ENCODE results near the gene KIF13A.
"Not testable (repeated sequence)": the region's sequence is repeated elsewhere in the genome, so short reads cannot be mapped to it uniquely, and the experiment has no call there.

Gene KIF13A

GRCh38 chr6:17987447-17987696 lies at the start of gene KIF13A:
TSS of gene KIF13A (minus strand) at chr6:17987635. CDS start at chr6:17987463, 172 bp downstream.
- no peak for DNase-seq

DNA sequence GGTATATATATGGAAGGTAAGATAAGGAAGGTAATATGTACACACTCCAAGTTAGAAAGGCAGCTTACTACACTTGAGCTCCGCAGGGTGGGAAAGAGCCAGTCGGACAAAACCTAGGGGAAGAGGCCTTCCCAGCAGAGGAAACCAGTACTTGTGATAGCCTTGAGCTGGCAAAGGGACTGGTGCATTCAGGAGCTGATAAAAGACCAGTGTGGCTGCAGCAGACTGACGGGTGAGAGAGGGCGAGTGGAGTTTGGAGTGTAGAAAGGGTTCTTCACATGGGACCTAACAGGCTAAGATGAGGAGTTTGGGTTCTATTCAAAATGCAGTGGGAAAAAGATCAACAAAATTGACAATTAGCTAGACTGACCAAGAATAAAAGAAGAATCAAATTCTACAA lies 49.3 kb upstream of the KIF13A start:
- DNase-seq, result no peak

DNA sequence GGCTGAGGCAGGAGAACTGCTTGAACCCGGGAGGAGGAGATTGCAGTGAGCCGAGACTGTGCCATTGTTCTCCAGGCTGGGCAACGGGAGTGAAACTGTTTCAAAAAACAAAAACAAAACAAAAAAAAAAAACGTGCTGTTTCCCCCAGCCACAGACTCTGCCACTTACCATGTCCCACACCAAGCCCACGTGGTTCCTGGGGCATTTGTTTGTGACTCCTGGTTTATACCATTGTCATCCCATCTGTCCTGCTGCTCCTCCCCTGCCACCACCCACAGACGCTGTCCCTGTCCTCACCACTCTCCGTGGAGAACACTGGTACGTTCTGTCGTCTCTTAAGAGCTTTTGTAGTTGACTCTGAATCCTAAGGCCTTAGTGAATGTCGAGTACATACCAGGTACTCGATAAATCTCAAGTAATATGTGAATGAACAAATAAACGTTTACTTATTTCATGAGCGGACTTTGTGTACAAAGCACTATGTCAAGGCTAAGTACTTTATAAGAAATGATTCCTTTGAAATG lies 48.0 kb upstream of the KIF13A start:
- no peak for DNase-seq

GRCh38 chr6:18034798-18035202 lies 47.4 kb upstream of the KIF13A start:
- no peak for DNase-seq

DNA sequence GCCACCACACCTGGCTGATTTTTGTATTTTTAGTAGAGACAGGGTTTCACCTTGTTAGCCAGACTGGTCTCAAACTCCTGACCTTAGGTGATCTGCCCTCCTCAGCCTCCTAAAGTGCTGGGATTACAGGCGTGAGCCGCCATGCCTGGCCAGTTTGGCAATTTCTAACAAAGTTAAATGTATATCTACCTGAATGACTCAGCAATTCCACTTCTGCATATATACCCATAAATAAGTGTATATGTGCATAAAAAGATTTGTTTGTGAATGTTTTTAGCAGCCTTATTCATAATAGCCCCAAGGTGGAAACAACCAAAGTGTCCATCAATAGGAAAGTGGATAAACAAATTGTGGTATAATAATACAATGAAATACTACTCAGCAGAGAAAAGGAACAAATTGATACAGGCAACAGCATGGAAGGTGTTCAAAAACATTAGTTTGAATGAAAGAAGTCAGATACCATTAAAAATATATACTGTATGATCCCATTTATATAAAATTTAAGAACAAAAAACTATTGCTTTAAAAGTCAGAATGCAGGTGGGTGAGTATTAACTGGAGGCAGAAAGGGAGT lies 44.3 kb upstream of the KIF13A start:
- DNase-seq, result no peak

DNA sequence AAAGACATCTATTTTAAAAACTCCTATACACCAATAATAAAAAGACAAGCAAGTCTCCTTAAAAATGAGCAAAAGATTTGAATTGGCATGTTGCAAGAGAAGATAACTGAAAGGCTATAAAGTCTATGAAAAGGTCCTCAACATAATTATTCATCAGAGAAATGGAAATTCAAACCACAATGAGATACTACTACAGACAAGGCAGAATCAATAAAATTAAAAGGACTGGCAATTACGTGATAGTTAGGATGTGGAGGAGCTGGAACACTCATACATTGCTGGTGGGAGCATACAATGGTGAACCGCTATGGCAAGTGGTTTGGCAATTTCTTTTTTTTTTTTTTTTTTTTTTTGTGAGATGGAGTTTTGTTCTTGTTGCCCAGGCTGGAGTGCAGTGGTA lies 43.8 kb upstream of the KIF13A start:
- DNase-seq, result no peak

DNA sequence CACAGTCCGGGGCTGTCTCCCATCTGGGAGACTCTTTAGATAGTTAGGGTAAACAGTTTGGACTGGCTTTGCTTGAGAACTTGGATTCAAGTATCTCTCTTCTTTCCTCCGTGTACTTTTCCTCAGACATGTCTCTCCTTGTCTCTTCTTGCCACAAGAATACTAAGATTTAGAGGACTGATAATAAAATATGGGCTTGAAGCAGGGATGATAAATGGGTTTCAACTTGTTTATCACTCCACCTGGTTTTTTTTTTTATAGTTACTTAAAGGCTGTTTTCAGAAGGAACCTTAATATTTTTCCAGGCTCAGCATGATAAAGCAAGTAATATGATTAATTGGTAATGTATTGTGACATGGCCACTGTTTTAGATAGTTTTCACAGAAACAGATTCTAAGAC lies 40.9 kb upstream of the KIF13A start:
- DNase-seq, result no peak

DNA sequence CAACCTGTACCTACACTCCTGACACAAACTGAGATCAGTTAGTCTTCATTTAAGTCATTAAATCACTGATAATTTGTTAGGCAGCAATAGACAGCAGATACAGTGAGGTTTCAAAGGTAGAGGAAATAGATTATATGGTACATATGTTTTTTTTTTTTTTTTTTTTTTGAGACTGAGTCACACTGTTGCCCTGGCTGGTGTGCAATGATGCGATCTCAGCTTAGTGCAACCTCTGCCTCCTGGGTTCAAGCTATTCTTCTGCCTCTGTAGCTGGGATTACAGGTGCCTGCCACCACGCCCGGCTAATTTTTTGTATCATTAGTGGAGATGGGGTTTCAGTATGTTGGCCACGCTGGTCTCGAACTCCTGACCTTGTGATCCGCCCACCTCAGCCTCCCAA lies 38.2 kb upstream of the KIF13A start:
- no peak for DNase-seq

GRCh38 chr6:18024876-18025275 lies 37.4 kb upstream of the KIF13A start:
- no peak for DNase-seq

DNA sequence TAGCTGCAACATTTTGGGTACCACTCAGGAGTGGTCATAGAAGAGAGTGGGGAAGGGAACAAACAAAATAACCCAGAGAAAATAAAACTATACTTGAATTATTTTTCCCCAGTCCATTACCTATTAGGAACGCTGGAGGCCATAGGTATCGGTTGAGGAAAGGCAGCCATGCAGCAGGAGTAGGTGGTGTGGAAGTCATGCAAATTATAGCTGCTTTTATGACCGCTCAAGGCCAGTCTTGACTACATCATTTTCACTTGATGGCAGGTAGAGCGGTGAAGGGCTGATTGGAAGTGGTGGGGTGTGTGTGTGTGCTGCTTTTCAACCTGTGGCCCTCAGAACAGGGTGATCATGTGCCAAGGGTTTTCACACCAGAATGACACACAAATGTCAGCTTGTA lies 36.5 kb upstream of the KIF13A start:
- no peak for DNase-seq

GRCh38 chr6:18022398-18023231 lies 35.2 kb upstream of the KIF13A start:
- no peak for DNase-seq

- DNase-seq, result no peak
Measured at GRCh38 chr6:18021166-18021850, 33.9 kb upstream of the KIF13A start.

DNA sequence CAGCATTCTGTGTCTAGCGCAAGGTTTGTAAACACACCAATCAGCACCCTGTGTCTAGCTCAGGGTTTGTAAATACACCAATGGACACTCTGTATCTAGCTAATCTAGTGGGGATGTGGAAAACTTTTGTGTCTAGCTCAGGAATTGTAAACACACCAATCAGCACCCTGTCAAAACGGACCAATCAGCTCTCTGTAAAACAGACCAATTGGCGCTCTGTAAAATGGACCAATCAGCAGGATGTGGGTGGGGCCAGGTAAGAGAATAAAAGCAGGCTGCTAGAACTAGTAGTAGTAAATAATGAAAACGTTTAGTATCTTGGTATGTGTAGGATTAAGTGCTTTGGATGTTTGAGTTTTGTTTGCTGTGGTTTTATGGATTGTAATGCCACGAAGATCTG lies 33.1 kb upstream of the KIF13A start:
- not testable (repeated sequence) for DNase-seq

DNA sequence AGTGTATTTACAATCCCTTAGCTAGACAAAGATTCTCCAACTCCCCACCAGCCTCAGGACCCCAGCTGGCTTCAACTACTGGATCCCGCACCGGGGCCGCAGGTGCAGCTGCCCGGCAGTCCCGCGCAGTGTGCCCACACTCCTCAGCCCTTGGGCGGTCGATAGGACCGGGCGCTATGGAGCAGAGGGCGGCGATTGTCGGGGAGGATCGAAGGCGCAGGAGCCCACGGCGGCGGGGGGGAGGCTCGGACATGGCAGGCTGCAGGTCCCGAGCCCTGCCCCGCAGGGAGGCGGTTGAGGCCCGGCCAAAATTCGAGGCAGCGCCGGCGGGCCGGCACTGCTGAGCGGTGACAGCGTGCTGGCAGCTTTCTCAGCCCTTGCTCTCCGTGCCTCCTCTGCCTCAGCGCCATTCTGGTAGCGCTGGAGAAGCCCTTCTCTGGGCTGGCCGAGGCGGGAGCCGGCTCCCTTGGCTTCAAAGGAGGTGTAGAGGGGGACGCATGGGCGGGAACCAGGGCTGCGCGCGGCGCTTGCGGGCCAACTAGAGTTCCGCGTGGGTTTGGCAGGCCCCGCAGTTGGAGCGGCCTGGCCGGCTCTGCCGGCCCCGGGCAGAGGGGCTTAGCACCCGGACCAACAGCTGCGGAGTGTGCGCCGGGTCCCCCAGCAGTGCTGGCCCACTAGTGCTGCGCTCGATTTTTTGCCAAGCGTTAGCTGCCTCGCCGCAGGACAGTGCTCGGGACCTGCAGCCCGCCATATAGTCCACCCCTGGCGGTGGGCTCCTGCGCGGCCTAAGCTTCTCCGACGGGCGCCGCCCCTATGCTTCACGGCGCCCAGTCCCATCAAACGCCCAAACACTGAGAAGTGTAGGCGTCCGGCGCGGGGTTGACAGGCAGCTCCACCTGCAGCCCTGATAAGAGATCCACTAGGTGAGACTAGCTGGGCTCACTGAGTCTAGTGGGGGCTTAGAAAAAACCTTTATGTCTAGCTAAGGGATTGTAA lies 32.4 kb upstream of the KIF13A start:
- DNase-seq, result no peak

GRCh38 chr6:18019133-18019532 lies 31.7 kb upstream of the KIF13A start:
- DNase-seq, result not testable (repeated sequence)

DNA sequence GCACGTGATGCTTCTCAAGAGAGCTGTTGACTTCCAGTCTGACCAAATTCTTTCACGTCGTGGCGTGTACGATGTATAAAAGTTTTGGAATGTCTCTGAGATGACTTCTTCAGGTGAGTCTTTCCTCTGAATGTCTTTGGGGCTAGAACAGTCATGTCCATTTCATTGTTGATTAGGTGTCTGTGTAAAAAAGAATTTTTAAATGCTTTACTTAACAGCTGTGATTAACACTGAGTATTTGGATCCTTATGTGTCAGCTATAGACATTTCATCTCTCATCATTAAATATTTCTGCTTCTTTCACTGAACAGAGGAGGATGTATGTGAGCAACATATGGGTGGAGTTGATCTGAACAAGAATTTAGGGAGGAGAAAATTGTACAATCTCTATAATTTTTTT lies 29.3 kb upstream of the KIF13A start:
- no peak for DNase-seq

DNA sequence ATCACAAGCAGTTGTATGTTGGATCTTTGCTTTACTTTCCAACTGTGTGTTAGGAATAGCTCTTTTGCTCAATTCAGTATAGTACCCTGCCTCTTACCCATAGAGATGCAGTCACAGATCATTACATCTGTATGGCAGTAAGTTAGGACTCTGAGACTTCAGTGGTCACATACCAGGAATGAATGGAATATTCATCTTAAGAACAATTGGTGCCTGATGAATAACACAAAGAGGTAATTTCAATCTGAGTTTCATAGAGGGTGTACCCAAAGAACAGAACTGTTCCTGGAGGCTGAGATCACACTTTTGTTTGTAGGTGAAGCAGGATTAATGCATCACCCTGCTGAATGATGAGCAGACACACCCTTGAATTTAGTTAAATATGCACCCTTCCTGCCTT lies 28.7 kb upstream of the KIF13A start:
- DNase-seq, result no peak

DNA sequence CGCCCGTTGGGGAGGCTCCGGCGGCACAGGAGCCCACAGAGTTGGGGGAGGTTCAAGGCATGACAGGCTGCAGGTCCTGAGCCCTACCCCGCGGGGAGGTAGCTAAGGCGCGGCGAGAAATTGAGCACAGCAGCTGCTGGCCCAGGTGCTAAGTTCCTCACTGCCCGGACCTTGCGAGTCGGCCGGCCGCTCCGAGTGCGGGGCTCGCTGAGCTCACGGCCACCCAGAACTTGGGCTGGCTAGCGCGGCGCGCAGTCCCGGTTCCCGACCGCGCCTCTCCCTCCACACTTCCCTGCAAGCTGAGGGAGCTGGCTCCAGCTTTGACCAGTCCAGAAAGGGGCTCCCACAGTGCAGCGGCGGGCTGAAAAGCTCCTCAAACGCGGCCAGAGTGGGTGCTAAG lies 23.9 kb upstream of the KIF13A start:
- no peak for DNase-seq

- not testable (repeated sequence) for DNase-seq
Measured at GRCh38 chr6:18010540-18010939, 23.1 kb upstream of the KIF13A start.

- no peak for DNase-seq
Measured at GRCh38 chr6:18004256-18004985, 17.0 kb upstream of the KIF13A start.

DNA sequence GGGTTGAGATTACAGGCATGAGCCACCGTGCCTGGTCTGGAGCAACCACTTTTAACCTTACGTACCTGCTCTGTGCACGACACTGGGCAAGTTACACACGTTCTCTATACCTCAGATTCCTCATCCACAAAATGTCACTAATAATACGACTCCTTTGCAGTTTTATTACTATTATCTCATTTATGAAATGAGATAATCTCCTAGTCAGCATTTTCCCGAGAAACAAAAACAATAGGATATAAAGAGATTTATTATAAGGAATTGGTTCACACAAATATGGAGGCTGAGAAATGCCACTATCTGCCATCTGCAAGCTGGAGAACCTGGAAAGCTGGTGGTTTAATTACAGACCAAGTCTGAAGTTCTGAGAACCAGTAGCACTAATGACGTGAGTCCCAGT lies 12.0 kb upstream of the KIF13A start:
- DNase-seq, result no peak

- DNase-seq, result no peak
Measured at GRCh38 chr6:17998442-17998841, 11.0 kb upstream of the KIF13A start.
